Measurements from ENCODE around the gene DLST.
A peak's percentile ranks its signal among the peaks of the same experiment; 100 is the strongest.

Gene DLST

DNA sequence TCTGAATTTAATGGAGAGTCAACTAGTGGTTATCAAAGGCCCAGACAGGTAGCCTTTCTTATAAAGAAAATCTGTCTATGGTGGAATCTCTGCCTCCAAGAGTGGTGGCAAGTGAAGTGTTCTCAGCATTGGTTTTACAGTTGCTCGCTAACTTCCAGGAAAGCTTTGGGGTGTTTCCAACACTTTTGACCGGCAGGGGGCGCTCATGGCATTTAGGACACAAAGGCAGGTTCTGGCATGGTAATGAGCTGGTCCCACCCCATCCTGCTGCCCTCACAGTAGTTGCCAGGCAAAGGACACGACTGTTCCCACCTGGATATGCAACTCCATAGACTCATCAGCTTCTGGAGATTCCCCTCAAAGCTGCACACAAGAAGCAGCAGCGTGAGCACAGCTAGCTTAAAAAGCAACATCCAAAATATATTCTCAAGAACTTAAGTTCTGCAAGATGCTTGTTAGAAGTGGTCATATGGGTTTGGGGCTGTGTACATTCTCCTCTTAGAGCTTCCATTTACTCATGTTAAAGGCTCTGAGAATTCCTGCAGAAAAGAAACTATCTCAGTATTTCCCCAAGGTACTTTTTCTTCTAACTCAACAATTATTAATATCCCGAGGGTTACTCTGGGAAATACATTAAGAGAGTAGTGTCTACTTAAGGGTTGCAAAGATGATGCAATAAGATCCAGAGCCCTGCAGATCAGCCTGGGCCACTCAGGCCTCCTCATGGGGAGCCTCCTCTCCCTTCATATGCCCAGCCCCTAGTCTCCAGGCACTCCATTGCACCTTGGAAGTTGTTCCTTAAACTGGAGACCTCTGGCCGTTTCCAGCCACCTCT, 20.6 kb upstream of the DLST start:
- DNase-seq = peak; percentile 87

- no peak for DNase-seq
Observed at GRCh38 chr14:74861734-74862090, 20.0 kb upstream of the DLST start.

GRCh38 chr14:74863274-74863673, 18.4 kb upstream of the DLST start:
- no peak for DNase-seq

DNA sequence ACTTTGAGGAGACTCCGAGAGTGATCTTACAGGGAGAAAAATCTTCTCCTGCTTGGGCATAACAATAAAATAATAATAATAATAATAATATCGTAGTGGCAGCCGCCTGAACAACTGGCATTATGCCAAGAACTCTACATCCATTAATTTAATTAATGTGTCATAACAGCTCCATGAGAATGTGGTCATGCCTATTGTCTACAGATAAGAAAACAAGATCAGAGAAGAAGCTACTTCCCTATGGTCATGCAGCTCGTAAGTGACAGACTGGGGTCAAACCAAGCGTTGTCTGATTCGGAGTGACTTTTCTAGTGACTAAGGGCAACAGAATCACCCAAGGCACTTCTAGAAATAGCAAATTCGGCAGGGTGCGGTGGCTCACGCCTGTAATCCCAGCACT, 17.5 kb upstream of the DLST start:
- no peak for DNase-seq

GRCh38 chr14:74865156-74865555, 16.6 kb upstream of the DLST start:
- DNase-seq = no peak

- DNase-seq = no peak
Observed at GRCh38 chr14:74866708-74867389, 14.9 kb upstream of the DLST start.

DNA sequence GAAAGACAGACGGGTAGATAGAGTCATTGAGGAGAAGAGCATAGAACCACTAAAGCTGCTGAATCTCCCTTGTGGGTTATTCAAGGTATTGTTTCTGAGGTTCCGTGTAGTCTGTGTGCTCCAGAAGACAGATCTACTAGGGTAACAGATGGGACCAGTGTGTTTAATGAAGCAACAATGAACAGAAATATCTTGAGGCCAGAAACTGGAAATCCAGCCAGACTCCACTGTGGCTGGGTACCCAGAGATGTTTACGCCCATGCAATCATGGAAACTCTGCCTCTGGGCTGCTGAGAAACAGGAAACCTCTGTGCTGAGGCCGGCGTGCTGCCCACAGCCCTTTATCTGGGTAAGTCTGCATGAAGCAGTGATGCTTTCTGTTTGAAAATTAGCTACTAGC, 14.0 kb upstream of the DLST start:
- peak; percentile 43 for DNase-seq

GRCh38 chr14:74868739-74869138, 13.0 kb upstream of the DLST start:
- no peak for DNase-seq

DNA sequence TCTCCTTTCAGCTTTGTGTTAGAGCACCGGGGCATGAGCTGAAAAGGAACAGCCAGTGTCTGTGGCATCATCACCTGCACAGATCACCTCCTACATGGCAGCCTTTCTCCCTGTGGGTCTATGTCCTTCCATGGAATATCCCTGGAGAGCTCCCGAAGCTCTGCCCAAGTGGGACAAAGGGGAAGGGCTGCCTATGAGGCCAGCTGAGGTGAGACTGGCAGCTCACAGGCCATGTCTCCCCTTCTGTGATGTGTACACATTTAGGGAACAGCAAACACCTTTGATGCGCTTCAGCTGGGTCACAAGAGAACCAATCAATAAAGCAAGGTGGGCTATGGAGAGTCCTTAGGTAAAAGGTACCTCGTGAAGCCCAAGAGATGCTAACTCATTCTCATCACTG, 9.9 kb upstream of the DLST start:
- DNase-seq = no peak

- no peak for DNase-seq
Observed at GRCh38 chr14:74875204-74875603, 6.5 kb upstream of the DLST start.

GRCh38 chr14:74875941-74876913, 5.5 kb upstream of the DLST start, which contains the start of gene PROX2:
TSS of gene PROX2 (minus strand) at chr14:74876145. CDS start at chr14:74863834, 12,311 bp downstream.
- no peak for DNase-seq

- no peak for DNase-seq
Observed at GRCh38 chr14:74879427-74880182, 2.1 kb upstream of the DLST start.

DNA sequence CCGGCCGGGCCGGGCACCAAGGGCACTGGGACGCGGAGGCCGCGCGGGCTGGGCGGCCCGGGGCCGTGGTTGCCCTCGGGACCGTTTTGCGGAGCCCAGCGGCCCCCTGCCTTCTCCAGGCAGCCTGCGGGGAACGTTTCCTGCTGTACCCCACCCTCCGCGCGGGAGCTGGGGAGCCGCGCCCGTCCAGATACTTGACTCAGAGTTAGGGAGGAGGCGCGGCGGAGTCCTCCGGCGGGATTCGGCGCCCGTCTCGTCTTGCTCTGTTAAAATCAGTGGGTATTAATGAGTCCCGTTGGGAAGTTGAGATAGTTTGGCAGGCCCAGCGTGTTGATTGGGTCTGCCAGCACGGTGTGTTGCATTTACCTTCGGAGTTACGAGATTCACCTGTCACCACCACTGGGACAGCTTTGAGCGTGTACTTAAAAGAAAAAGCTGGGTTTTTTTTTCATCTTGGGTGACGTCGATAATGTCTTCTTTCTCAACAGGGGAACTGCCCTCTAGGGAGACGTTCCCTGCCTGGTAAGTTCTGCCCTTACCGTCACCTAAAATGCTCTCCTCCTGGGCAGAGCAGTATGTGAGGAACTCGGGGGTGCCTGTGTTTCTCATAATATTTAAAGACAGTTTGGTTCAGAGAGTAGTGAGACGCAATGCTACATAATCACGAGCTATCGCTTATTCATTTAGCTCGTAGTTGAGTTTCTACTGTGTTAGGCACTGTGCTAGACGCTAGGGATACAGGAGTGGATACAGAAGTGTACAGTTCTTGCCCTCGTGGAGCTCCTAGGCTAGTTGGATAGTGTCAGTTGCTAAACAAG, 596 bp downstream of the DLST start:
- DNase-seq = peak; percentile 55

DNA sequence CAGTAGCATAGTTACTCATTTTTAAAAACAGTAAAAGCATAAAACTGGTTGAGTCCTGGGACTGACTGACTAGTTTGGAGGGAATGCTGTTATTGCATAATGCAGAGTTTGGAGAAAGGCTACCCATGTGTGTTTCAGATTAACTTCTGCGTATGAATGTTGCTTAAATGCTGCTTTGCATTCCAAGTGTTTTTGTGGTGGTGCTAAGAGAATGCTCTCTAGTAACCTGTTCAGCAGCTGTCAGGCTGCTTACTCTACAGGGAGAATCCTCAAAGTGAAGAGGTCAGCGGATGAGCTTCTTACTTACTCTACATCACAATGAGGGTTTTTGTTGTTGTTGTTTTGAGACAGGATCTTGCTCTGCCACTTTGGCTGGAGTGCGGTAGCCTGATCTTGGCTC, 4.3 kb downstream of the DLST start:
- DNase-seq = no peak

GRCh38 chr14:74888164-74889158, 6.7 kb downstream of the DLST start:
- DNase-seq = no peak

DNA sequence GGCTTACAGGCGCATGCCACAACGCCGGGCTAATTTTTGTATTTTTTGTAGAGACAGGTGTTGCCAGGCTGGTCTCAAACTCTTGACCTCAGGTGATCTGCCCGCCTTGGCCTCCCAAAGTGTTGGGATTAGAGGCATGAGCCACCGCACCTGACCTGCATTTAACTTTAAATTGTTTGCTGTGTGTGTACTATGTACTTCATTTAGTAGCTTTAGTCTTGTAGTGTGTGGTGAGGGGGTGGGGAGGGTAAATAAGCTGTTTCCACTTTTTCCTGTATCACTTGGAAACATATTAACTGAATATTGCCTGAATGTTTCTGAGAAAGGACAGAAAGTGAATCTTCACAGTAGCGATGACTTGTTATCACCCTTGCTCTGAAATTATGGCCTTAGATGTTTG, 8.5 kb downstream of the DLST start:
- DNase-seq = no peak

DNA sequence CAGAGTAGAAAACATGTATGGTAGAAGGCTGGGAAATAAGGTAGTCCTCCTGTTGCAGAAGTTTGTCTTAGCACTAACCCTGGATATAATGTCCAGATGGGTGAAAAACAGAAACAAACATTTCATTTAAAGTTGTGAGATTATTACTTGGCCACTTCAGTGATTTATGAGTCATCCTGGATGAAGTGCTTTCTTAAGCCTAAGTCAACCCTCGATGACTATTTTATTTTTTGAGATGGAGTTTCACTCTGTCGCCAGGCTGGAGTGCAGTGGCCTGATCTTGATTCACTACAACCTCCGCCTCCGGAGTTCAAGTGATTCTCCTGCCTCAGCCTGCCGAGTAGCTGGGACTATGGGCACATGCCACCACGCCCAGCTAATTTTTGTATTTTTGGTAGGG, 10.2 kb downstream of the DLST start:
- DNase-seq = no peak

DNA sequence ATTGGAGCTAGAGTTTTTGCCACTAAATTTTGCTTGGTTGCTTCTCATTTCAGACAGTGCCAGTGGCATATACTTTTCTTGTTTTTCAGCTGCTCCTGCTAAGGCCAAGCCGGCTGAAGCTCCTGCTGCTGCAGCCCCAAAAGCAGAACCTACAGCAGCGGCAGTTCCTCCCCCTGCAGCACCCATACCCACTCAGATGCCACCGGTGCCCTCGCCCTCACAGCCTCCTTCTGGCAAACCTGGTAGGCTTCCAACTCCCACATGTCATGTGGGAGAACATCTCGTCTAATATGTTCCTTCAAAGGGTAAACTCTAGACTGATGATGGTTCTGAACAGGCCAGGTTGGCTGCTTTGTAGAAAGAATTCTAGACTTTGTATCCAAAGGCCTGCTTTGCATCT, 11.0 kb downstream of the DLST start:
- DNase-seq = no peak

DNA sequence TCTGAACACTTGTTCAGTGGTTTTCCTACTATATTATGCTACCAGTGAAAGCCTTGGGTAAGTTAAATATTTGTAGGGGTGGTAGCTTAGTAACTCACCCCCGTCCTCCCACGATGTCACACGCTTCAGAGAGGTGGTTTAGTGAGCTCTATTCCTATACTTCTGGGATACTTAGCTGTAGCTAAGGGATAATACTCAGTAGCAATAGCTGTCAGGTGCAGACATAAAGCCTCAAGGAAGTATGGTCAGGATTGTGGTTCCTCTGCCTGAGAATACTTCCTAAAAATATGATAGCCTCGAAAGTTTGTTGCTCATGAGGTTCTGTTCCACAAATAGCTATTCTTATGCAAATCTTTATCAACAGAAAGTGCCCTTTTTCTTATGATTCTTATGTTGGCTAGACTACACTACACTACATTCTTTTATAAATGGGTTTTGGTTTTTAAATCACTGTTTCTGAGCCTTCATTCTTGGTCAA, 11.9 kb downstream of the DLST start:
- no peak for DNase-seq

DNA sequence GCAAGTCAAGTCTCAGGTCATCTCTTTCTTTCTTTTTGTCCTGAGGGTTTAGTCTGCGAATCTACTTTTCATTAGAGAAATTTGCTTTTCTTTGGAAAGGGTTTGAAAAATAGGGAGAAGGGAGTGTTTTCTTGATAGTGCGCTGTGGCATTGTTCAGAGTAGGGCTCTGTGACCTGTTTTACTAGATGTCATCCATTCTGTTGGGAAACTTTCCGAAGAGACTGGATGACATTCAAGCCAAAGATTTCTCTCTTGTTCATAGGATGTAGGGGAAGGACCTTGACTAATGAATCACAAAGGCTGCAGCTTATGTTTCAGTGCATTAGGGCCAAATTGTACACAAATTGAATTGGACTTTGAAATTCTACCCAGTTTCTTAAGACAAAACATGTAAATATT, 14.7 kb downstream of the DLST start:
- no peak for DNase-seq

Measured in CD4-positive, alpha-beta T cell treated with Interleukin-4 for 4 hours (primary cell).